Activated CD4-positive, alpha-beta T cell treated with anti-CD3 and anti-CD28 coated beads for 24 hours (primary cell): Measurements from ENCODE around the gene CREB3L2.
"Not testable (repeated sequence)": the region's sequence is repeated elsewhere in the genome, so short reads cannot be mapped to it uniquely, and the experiment has no call there.

ENCODE experiments used
- DNase-seq, 2 donors: peaks; one replicate each; pipeline ENCODE4 v3.0.0-alpha.2; 2020; ENCODE audit warnings: low read depth in 2 of 2

CREB3L2 gene

GRCh38 chr7:137968339-137968738, 33.5 kb downstream of the CREB3L2 start:
- not testable (repeated sequence) for DNase-seq

DNA sequence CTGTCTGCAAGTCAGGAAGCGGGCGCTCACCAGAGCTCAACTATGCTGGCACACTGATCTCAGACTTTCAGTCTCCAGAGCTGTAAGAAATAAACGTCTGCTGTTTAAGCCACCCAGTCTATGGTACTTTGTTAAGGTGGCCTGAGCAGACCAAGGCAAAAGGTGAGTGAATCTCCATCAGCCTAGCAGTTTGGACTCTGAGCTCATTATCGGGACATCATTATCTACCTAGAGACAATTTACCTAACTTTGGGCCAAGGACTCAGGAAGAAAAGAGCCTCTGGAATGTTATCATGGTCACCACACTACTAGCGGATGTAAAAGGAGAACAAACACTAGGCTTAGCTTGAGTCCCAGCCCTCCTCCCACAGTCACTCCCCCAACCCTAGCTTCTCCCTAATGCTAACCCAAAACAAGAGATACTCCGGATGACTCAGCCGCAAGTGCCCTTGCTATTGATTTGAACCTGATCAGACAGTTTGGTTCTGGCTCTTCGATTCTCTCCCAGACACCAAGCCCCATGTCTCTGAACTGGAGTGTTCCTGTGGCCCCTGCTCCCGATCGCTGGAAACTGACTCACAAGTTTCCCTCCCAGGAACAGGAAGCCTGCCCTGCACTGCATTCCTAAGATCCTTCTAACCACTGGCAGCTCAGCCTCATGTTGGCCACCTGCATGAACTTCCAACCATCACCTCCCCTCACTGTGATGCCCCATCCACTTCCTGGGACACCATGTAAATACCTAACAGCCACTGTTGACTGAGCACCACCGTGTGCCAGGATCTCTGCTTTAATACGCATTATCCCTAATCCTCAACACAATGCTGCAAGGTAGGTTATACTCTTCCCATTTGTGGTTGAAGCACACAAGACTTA, 34.5 kb downstream of the CREB3L2 start:
- no peak for DNase-seq

DNA sequence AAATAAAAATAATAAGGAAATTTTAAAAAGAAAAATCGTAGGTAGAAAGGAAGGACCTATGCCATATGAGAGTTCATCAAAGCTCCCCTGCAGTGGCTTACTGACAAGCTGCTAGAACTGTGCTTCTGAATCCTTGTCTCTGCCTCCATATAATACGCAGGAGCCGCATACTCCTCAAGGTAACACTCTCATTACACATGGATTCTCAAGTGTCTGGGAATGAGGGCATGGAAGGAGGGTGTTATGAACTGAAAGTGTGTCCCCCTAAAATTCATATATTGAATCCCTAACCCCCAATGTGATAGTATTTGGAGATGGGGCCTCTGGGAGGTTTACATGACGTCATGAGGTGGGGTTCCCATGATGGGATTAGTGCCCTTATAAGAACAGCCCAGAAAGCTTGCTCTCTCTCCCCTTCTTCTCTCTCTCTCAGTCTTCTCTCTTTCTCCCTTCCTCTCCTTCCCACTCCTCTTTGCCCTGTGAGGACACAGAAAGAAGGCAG, 35.2 kb downstream of the CREB3L2 start:
- no peak for DNase-seq

GRCh38 chr7:137965942-137966640, 35.8 kb downstream of the CREB3L2 start:
- DNase-seq = no peak

GRCh38 chr7:137964824-137965545, 36.9 kb downstream of the CREB3L2 start:
- no peak for DNase-seq

- no peak for DNase-seq
Observed at GRCh38 chr7:137962875-137963507, 38.9 kb downstream of the CREB3L2 start.

DNA sequence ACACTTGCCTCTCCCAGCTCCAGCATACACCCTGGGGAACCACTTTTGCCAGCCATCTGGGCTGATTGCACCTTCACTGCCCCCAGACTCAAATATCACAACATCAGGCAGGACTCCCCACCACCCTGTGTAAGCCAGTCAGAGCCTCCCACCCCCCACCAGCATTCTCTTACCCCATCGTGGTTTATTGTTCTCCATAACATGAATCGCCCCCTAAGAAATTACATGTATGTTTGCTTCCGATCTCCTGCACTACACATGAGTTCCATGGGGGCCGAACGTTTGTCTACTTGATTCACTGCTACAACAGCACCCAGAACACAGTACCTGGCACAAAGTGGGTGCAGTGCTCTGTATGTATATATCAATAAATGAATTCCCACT, 39.4 kb downstream of the CREB3L2 start:
- DNase-seq = no peak

GRCh38 chr7:137961200-137962177, 40.4 kb downstream of the CREB3L2 start:
- DNase-seq = no peak

DNA sequence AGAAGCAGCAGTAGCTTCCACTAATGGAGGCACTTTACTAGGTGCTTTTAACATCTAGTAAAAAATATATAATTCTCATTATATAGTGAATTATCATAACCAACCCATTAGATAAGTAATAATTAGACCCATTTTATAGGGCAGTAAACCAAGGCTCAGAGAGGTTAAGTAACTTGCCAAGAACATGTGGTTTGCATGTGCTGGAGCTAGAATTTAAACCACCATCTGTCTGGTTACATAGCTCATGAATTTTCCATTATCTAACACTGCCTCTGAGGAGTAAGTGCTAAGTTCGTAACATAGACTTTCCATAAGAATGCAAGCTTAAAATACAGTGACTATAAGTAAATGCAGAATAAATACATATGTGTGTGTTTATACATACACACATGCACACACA, 41.9 kb downstream of the CREB3L2 start:
- DNase-seq = no peak

DNA sequence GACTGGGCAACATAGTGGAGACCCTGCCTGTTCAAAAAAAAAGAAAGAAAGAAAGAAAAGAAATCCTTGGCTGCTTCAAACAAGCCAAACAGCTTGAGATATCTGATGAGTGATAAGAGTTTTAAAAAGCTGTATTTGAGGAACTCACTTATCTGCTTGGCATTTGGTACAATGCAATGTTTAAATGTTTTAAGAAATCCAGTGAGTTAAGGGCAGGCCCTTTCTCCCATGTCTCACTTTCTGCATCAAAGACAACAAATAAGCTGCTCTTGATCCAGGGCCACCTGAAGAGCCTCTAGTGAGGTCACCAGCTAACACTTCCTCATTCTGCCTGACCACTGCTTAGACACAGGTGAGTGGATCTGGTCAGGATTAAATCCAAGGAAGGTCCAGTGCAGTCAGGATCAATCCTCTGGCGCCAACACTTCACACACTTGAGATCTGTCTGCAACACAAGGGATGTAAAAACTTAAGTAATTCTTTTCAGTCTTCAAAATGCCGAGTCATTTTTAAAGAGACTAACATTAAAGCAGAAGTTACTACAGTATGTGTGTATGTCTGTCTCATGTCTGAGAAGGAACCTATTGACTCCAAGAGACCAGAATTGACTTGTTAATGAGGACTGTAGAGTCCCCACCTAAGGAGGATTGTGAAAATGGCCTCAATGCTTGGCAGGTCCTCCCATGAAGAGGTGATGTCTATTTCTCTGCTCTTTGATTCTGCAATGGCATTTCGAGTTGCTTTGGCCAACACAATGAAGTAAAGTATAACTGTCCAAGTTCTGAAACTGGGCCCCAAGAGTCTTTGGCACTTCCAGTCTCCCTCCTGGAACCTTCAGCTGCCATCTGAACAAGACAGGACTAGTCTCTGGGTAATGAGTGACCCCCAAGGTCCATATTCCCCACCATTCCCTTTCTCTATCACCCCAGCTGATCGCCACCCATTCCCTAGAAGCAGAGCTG, 43.1 kb downstream of the CREB3L2 start:
- no peak for DNase-seq

- DNase-seq = no peak
Observed at GRCh38 chr7:137957887-137958286, 44.0 kb downstream of the CREB3L2 start.

DNA sequence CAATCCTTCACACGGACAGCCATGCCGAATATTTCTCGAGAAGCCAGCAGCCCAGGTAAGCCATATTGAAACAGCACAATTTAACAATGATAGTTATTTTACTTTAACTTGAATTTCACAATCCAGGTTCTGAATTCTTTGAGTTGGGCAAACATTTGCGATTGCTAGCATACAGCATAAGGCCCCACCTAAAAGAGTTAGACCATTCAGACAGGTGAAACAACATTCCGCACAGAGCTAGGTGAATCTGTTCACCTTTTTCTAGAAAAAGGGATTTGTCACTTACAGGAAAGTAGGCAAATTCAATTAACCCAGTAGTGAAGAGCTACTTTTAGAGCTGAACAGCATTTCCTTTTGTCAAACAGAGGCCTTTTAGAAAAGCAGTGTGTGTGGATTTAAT, 45.3 kb downstream of the CREB3L2 start:
- no peak for DNase-seq

DNA sequence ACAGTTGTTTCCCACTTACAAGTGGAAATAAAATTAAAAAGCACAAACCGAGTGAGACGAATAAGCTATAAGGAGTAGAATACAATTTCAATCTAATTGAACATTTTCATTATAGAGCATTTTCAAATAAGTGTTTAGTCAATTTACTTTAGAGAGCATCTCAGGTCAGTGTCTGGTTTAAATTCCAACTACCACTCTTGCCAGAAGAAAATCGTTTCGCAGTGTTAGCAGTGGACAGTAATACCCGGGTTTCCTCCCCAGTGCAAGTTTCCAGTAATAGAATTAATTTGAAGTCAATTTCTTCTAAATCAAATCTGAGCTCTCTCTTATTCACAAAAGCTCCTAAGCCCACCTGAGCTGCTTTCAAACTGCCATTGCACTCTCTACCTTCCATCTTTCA, 45.7 kb downstream of the CREB3L2 start:
- no peak for DNase-seq

- no peak for DNase-seq
Observed at GRCh38 chr7:137954614-137955013, 47.3 kb downstream of the CREB3L2 start.

DNA sequence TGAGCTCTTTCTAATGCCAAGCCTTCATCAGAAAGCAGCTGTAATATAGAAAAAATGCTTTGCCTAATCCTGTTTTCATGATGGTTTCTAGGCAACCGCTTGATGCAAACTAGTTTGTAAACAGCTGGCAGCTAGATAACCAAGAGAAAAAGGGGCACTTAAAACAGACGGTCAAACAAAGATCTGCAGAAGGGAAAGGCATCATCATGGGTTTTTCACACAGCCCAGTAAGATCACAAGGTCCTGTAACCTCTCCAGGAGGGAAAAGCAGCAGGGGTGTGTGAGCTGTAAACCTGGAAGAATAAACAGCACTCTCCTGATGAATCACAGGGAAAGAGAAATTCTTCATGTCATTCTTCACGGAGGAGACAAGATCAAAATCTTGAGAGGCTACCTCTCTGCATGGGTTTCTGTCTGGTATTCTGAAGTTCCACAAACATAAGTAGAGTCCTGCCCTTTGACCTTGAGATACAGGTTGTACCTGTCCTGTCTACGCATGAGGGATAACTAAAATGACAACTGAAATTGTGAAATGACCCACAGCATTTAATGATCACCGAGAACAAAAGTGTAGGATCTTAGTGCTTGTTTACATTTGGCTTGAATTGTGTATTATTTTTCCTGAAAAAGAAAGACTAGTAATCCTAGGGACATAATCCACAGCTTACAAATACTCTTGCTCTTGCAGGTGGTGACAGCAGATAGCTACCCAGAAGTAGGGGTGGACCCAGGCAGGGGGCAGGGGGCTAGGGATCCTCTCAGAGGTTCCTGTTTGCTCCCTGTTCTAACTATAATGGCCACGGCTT, 48.0 kb downstream of the CREB3L2 start:
- DNase-seq = no peak

DNA sequence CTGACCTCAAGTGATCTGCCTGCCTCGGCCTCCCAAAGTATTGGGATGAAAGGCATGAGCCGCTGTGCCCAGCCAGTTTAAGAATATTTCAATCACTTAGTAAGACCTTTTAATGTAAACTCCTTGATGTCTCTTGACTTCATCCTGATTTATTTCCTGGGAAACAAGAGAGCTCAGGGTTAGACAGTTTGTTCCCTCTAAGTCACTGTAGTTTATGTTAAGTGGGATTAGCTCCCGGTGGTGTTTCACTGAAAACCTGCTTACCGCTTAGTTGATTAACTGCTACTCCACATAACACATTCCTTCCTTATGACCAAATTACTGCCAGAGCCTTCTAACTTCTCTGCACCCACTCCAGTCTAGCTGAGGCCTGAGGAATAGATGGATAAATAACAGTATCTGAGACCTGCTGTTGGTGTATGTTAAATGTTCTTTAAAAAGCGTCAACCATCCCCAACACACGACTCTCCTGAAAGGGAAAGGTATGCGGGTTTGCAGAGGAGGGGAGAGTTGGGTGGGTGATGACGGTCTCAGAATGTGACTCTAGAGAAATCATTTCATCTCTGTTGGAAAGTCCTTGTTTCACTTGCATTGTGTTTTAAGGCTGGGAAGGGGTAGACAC, 48.7 kb downstream of the CREB3L2 start:
- DNase-seq = no peak

DNA sequence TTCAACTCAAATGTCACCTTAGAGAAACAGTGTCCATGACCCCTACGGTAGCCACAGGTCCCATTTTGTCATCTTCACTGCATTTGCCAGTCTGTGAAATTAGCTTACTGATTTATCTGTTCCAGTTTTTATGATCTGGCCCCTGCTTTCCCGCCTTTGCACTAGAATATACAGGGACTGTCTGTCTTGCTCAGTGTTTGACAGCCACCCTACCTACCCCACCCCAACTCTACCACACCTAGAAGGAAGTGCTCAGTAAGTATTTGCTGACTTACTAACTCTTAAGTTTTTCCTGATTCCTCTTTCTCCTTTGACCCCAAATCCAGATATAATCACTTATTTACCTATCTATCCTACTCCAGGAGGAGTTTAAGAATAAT, 49.5 kb downstream of the CREB3L2 start:
- no peak for DNase-seq
